ENCODE results near the gene LMX1A.

DNA sequence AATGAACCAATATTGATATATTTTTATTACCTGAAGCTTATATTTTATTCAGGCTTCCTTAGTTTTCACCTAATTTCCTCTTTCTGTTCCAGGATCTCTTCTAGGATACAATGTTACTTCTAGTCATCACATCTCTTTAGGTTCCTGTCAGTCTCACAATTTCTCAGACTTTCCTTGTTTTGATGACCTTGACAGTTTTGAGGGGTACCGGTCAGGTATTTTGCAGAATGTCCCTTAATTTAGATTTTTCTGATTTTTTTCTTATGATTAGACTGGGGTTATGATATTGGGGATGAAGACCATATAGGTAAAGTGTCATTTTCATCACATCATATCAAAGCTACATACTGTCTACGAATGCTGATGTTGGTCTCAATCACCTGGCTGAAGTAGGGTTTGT lies 167.5 kb downstream of the LMX1A start:
- TF ChIP-seq, protein P1, sequence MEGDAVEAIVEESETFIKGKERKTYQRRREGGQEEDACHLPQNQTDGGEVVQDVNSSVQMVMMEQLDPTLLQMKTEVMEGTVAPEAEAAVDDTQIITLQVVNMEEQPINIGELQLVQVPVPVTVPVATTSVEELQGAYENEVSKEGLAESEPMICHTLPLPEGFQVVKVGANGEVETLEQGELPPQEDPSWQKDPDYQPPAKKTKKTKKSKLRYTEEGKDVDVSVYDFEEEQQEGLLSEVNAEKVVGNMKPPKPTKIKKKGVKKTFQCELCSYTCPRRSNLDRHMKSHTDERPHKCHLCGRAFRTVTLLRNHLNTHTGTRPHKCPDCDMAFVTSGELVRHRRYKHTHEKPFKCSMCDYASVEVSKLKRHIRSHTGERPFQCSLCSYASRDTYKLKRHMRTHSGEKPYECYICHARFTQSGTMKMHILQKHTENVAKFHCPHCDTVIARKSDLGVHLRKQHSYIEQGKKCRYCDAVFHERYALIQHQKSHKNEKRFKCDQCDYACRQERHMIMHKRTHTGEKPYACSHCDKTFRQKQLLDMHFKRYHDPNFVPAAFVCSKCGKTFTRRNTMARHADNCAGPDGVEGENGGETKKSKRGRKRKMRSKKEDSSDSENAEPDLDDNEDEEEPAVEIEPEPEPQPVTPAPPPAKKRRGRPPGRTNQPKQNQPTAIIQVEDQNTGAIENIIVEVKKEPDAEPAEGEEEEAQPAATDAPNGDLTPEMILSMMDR (IDR thresholded peaks at IDR 0.05) = no peak
- TF ChIP-seq POLR2A (IDR thresholded peaks at IDR 0.05) = no peak

Measured in esophagus squamous epithelium (tissue), 4 donors.